NT2/D1 (cell line): ENCODE measurements around the gene ADK.

Experiments
- YY1 ChIP-seq: IDR thresholded peaks from 2 replicates; pipeline ENCODE4 v1.6.1; 2011; ENCODE audit not compliant: insufficient read length, insufficient read depth
- ZNF274 ChIP-seq: IDR thresholded peaks from 2 replicates; pipeline ENCODE4 v1.6.1; 2011; ENCODE audit warnings: mild to moderate bottlenecking, low read depth, low read length

DNA sequence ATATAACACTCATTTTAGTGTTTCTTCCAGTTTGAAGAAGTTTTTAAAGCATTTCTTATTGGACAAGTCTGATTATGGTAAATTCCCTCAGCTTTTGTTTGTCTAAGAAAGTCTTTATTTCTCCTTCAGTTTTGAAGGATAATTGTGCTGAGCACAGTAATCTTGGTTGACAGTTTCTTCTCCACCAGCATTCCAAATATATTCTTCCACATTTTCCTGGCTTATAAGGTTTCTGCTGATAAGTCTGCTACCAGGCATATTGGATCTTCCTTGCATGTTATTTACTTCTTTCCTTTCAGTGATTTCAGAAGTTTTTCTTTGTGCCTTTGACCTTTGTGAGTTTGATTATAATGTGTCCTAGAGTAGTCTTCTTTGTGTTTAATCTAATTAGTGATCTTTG, 210.7 kb downstream of the ADK start:
- TF ChIP-seq ZNF274 (no peak), YY1 (no peak)
